Suprapubic skin (tissue), 4 donors: ENCODE results near the gene TMEFF2. TPM values are rescaled to one million over a fixed set of nuclear protein-coding genes. Genes with fewer than 3 reads are reported as not detected.
"Not testable (repeated sequence)": the region's sequence is repeated elsewhere in the genome, so short reads cannot be mapped to it uniquely, and the experiment has no call there.

Experiments used
- DNase-seq, 2 donors: peaks; one replicate each; pipeline ENCODE4 v3.0.0-alpha.2; 2019; ENCODE audit warnings: low spot score in 2 of 2
- H3K27ac ChIP-seq: fragments of 200-600 bp; sonication (generic); one replicate; pipeline ENCODE4 v1.5.1; 2019
- H3K27me3 ChIP-seq: fragments of 200-600 bp; sonication (generic); one replicate; pipeline ENCODE4 v1.5.1; 2019
- H3K36me3 ChIP-seq: fragments of 200-600 bp; sonication (generic); one replicate; pipeline ENCODE4 v1.5.1; 2019
- H3K4me1 ChIP-seq: fragments of 200-600 bp; sonication (generic); one replicate; pipeline ENCODE4 v1.5.1; 2019
- H3K4me3 ChIP-seq: fragments of 200-600 bp; sonication (generic); one replicate; pipeline ENCODE4 v1.5.1; 2019; ENCODE audit warnings: mild to moderate bottlenecking
- H3K9me3 ChIP-seq: fragments of 200-600 bp; sonication (generic); one replicate; pipeline ENCODE4 v1.5.1; 2019
- CTCF ChIP-seq, 2 donors: fragments of 200-600 bp in 1 of 2; fragments of 450-650 bp in 1 of 2; sonication (generic) in 1 of 2; IDR thresholded peaks; one replicate each; pipeline ENCODE4 v1.5.1; 2016 to 2019; ENCODE audit warnings: antibody characterized with exemption in 2 of 2, mild to moderate bottlenecking in 1 of 2, moderate library complexity in 1 of 2
- EP300 ChIP-seq: sonication (generic); formaldehyde crosslinking; IDR thresholded peaks from one replicate; pipeline ENCODE4 v1.6.1; 2017; ENCODE audit warnings: antibody characterized with exemption
- POLR2A ChIP-seq, 2 donors: fragments of 450-650 bp; IDR thresholded peaks; one replicate each; pipeline ENCODE4 v1.6.1; 2017; ENCODE audit warnings: antibody characterized with exemption in 2 of 2, mild to moderate bottlenecking in 2 of 2, moderate library complexity in 2 of 2
- POLR2AphosphoS5 ChIP-seq, 3 donors: sonication (generic); formaldehyde crosslinking; IDR thresholded peaks; one replicate each; pipeline ENCODE4 v1.6.1; 2017; ENCODE audit warnings: antibody characterized with exemption in 3 of 3
- WGBS: methylation state at CpG from one replicate; pipeline ENCODE4 v1.1.5; 2018; 5-methylcytosine and 5-hydroxymethylcytosine counted together
- total RNA-seq, 4 donors: library from RNA; depleted of rRNA; stranded (reverse); fragments of >200 nt; gene quantifications; one replicate each; pipeline ENCODE4 v1.1.0, GENCODE V29; 2016

TMEFF2 gene
- total RNA-seq, 4 donors from 2014 or later, result 0.36 TPM; not detected in 3

- TF ChIP-seq POLR2AphosphoS5 (IDR thresholded peaks at IDR 0.05) (no peak), EP300 (no peak), POLR2A (IDR thresholded peaks at IDR 0.05) (no peak), CTCF (IDR thresholded peaks at IDR 0.05) (no peak)
- Histone ChIP-seq H3K27me3 (no peaks in the 10 kb centered on the region), H3K36me3 (no peaks in the 10 kb centered on the region), H3K4me3 (no peak overlapping the region), H3K27ac (no peak overlapping the region), H3K9me3 (no peaks in the 10 kb centered on the region), H3K4me1 (no peaks in the 10 kb centered on the region)
- WGBS, result 84% methylated on average over 1 of the region's 1 CpG
- DNase-seq, result no peak
These were observed 48.4 kb downstream of the TMEFF2 start for GRCh38 chr2:192146069-192147015.

- Histone ChIP-seq H3K27me3 (no peaks in the 10 kb centered on the region), H3K36me3 (no peaks in the 10 kb centered on the region), H3K4me1 (no peaks in the 10 kb centered on the region), H3K9me3 (no peaks in the 10 kb centered on the region), H3K4me3 (no peak overlapping the region), H3K27ac (no peak overlapping the region)
- 67% methylated on average over 3 of the region's 3 CpGs for WGBS
- DNase-seq, result no peak
- TF ChIP-seq CTCF (IDR thresholded peaks at IDR 0.05) (no peak), POLR2AphosphoS5 (IDR thresholded peaks at IDR 0.05) (no peak), EP300 (no peak)
These were observed 49.2 kb downstream of the TMEFF2 start for GRCh38 chr2:192145496-192145895.

GRCh38 chr2:192140236-192140839 is 54.4 kb downstream of the TMEFF2 start:
- no peaks in the 10 kb centered on the region for H3K4me1 ChIP-seq
- H3K9me3 ChIP-seq, result no peaks in the 10 kb centered on the region
- TF ChIP-seq EP300 (no peak), POLR2A (IDR thresholded peaks at IDR 0.05) (no peak), POLR2AphosphoS5 (IDR thresholded peaks at IDR 0.05) (no peak), CTCF (IDR thresholded peaks at IDR 0.05) (no peak)
- 85% methylated on average over 7 of the region's 7 CpGs for WGBS
- no peaks in the 10 kb centered on the region for H3K27me3 ChIP-seq
- DNase-seq, result no peak
- no peaks in the 10 kb centered on the region for H3K36me3 ChIP-seq
- H3K27ac ChIP-seq, result no peak overlapping the region
- no peak overlapping the region for H3K4me3 ChIP-seq

- Histone ChIP-seq H3K36me3 (no peaks in the 10 kb centered on the region), H3K4me1 (no peaks in the 10 kb centered on the region), H3K9me3 (no peaks in the 10 kb centered on the region), H3K4me3 (no peak overlapping the region), H3K27me3 (no peaks in the 10 kb centered on the region), H3K27ac (no peak overlapping the region)
- WGBS, result 51% methylated on average over 1 of the region's 1 CpG
- no peak for DNase-seq
- TF ChIP-seq EP300 (no peak), CTCF (IDR thresholded peaks at IDR 0.05) (no peak), POLR2A (IDR thresholded peaks at IDR 0.05) (no peak), POLR2AphosphoS5 (IDR thresholded peaks at IDR 0.05) (no peak)
These were observed 54.9 kb downstream of the TMEFF2 start for GRCh38 chr2:192139813-192140212.

GRCh38 chr2:192137451-192137850 is 57.3 kb downstream of the TMEFF2 start:
- no peaks in the 10 kb centered on the region for H3K9me3 ChIP-seq
- DNase-seq, result no peak
- WGBS, result 38% methylated on average over 1 of the region's 1 CpG
- H3K27me3 ChIP-seq, result no peaks in the 10 kb centered on the region
- H3K4me3 ChIP-seq, result no peak overlapping the region
- H3K27ac ChIP-seq, result no peak overlapping the region
- TF ChIP-seq POLR2A (IDR thresholded peaks at IDR 0.05) (no peak), EP300 (no peak), POLR2AphosphoS5 (IDR thresholded peaks at IDR 0.05) (no peak), CTCF (IDR thresholded peaks at IDR 0.05) (no peak)
- H3K4me1 ChIP-seq, result no peaks in the 10 kb centered on the region
- no peaks in the 10 kb centered on the region for H3K36me3 ChIP-seq

GRCh38 chr2:192132604-192133003 is 62.1 kb downstream of the TMEFF2 start:
- not testable (repeated sequence) for H3K4me1 ChIP-seq, H3K36me3 ChIP-seq, H3K9me3 ChIP-seq, H3K27ac ChIP-seq, H3K27me3 ChIP-seq, DNase-seq, H3K4me3 ChIP-seq
- WGBS, result 95% methylated on average over 13 of the region's 15 CpGs

- not testable (repeated sequence) for H3K4me1 ChIP-seq, H3K4me3 ChIP-seq, H3K9me3 ChIP-seq, H3K36me3 ChIP-seq, H3K27ac ChIP-seq, H3K27me3 ChIP-seq, DNase-seq
- 78% methylated on average over 5 of the region's 5 CpGs for WGBS
These were observed 64.4 kb downstream of the TMEFF2 start for GRCh38 chr2:192130312-192130711.
